ENCODE measurements around the gene FBN1. TPM values are rescaled to one million over a fixed set of nuclear protein-coding genes. Genes with fewer than 3 reads are reported as not detected.
A peak's percentile ranks its signal among the peaks of the same experiment; 100 is the strongest.

FBN1 gene
- total and polyA plus RNA-seq, 2 donors (not counting 3 experiments of a cell fraction or from before 2014, with no cell fraction given): 107 to 111 TPM

DNA sequence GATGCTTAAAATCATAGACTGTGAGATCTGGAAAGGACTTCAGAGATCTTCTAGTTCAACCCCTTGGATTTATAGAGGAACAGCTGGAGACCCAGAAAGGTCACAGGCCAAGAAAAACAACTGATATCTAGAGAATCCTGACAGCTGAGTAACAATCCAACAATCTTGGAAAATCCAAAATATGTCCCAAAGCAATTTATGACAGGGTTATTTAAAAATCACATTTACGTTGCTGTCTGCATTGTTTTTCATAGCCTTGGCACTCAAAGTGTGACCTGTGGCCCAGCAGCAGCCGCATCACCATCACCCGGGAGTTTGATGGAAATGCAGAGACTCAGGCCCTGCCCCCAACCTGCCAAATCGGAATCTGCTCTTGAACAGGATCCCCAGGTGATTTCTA, 78.8 kb downstream of the FBN1 start:
- H3K79me2 ChIP-seq (ENCODE audit: control insufficient read depth, insufficient read depth, low read length): no peaks in the 10 kb centered on the region
- peak; percentile 76 for DNase-seq (ENCODE audit: low read depth, low spot score)
- H3K9ac ChIP-seq (replicated peaks; ENCODE audit: extremely low read depth, insufficient read depth, low read length): peak overlapping the region; percentile 68
- no peak overlapping the region for H2AFZ ChIP-seq (ENCODE audit: low read depth, low read length)
- H3K27ac ChIP-seq (ENCODE audit: insufficient read depth, low read depth, low read length): peak overlapping the region; percentile 84
- peak overlapping the region; percentile 84 for H3K4me2 ChIP-seq (ENCODE audit: insufficient read depth, low read length)
- CTCF ChIA-PET: interaction anchor here (1.0 to 2.6 kb wide), 4 partner anchors 13 to 208 kb away, joined by 3 to 10 read pairs (median 6); no protein-coding TSS in a partner anchor
- POLR2A ChIA-PET: no interaction called here
- no peak overlapping the region for H3K4me3 ChIP-seq (replicated peaks in 1 of 3; ENCODE audit: insufficient read depth in 1 of 3, low read depth in 1 of 3, low read length in 3 of 3)
- no peaks in the 10 kb centered on the region for H3K36me3 ChIP-seq (ENCODE audit: control insufficient read depth in 2 of 2, extremely low read depth in 1 of 2, insufficient read depth in 2 of 2, low read length in 2 of 2)
- no peaks in the 10 kb centered on the region for H3K27me3 ChIP-seq (ENCODE audit: control insufficient read depth in 2 of 2, insufficient read depth in 2 of 2, low read length in 2 of 2)
- FAIRE-seq: peak; percentile 54
- TF ChIP-seq GATA2 (IDR thresholded peaks at IDR 0.05; ENCODE audit: insufficient read depth, insufficient read length, low read depth, low read length): peak; percentile 57
- peak; percentile 32 for TF ChIP-seq JUN (IDR thresholded peaks at IDR 0.05; ENCODE audit: borderline replicate concordance, insufficient read depth, insufficient read length, low read depth)
- peak; percentile 32 for TF ChIP-seq POLR2AphosphoS5 (IDR thresholded peaks at IDR 0.05; ENCODE audit: insufficient read depth, low read depth, low read length)
- no peak for TF ChIP-seq MYC (IDR thresholded peaks at IDR 0.05; ENCODE audit: low read depth, low read length)
- no peaks in the 10 kb centered on the region for H4K20me1 ChIP-seq (replicated peaks; ENCODE audit: control insufficient read depth, extremely low read depth, insufficient read depth, low read length)
- dilution Hi-C loops (cut with MboI; ENCODE audit: extremely low pct_ligation_motif_present, low sequenced_read_pairs) (no loop called here), intact Hi-C loops (cut with micrococcal nuclease) (loop anchor here (1.0 to 5.0 kb wide), 5 partner anchors 29 to 571 kb away; no protein-coding TSS in a partner anchor)
- no TSS peak for BruUV-seq (replicated peaks)
- no peaks in the 10 kb centered on the region for H3K9me3 ChIP-seq (replicated peaks; ENCODE audit: control insufficient read depth, insufficient read depth, low read length)
- no peaks in the 10 kb centered on the region for H3K9me1 ChIP-seq (replicated peaks; ENCODE audit: control insufficient read depth, extremely low read depth, insufficient read depth, low read length)
- peaks cover 30% of the 10 kb centered on the region for H3K4me1 ChIP-seq (ENCODE audit: control insufficient read depth, extremely low read depth, insufficient read depth, low read length)

DNA sequence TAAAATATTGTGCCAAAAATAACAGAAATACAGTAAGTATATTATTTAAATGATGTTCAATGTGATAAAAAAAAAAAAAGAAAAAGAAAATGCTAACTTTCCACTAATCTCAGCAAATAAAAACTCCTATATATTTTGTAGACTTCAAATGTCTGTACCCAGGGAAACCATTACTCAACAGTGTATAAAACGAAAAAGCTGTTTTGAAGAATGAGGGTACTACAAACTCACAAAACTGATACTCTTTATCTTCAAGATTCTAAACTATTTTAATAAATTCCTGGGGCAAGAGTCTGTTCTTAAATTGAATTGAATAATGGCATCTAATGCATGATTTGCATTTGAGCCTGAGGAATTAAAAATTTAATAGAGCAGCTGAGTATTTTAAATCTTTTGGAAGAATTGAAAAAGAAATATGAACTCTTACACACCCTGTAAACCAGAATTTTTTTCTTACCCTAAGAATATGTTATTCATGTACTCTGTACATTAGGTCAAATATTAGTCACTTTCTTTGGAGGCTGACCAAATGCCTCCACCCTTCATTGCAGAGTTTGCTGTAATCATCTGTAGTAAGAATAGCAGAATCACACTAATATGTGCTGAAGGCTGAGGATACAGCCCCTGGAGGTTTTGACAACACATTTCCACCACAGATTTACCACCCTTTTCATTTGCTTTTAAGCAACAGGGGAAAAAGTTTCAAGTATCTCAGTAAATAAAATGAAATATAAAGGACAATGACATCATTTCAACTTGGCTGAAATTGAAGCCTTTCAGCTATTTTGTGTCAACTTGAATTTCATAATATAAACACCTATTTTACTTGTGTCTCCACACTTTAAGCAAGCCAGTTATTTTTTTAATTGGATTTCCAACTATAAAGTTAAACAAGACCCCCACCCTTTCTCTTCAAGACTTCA, 79.7 kb downstream of the FBN1 start:
- H3K9me3 ChIP-seq (replicated peaks; ENCODE audit: control insufficient read depth, insufficient read depth, low read length): no peaks in the 10 kb centered on the region
- TF ChIP-seq GATA2 (IDR thresholded peaks at IDR 0.05; ENCODE audit: insufficient read depth, insufficient read length, low read depth, low read length) (no peak), JUN (IDR thresholded peaks at IDR 0.05; ENCODE audit: borderline replicate concordance, insufficient read depth, insufficient read length, low read depth) (peak; percentile 74), POLR2AphosphoS5 (IDR thresholded peaks at IDR 0.05; ENCODE audit: insufficient read depth, low read depth, low read length) (peak; percentile 44), FOS (IDR thresholded peaks at IDR 0.05; ENCODE audit: borderline replicate concordance, insufficient read depth, low read length) (peak; percentile 63)
- CTCF ChIA-PET: interaction anchor here (1.0 to 2.6 kb wide), 4 partner anchors 12 to 207 kb away, joined by 3 to 10 read pairs (median 6); no protein-coding TSS in a partner anchor
- H2AFZ ChIP-seq (ENCODE audit: low read depth, low read length): no peak overlapping the region
- H3K79me2 ChIP-seq (ENCODE audit: control insufficient read depth, insufficient read depth, low read length): no peaks in the 10 kb centered on the region
- peaks cover 33% of the 10 kb centered on the region for H3K4me1 ChIP-seq (ENCODE audit: control insufficient read depth, extremely low read depth, insufficient read depth, low read length)
- peak overlapping the region; percentile 84 for H3K4me2 ChIP-seq (ENCODE audit: insufficient read depth, low read length)
- H3K9me1 ChIP-seq (replicated peaks; ENCODE audit: control insufficient read depth, extremely low read depth, insufficient read depth, low read length): no peaks in the 10 kb centered on the region
- no peaks in the 10 kb centered on the region for H3K36me3 ChIP-seq (ENCODE audit: control insufficient read depth in 2 of 2, extremely low read depth in 1 of 2, insufficient read depth in 2 of 2, low read length in 2 of 2)
- H3K9ac ChIP-seq (replicated peaks; ENCODE audit: extremely low read depth, insufficient read depth, low read length): peak overlapping the region; percentile 68
- intact Hi-C loops (cut with micrococcal nuclease) (loop anchor here (1.0 to 5.0 kb wide), 5 partner anchors 29 to 571 kb away; no protein-coding TSS in a partner anchor), dilution Hi-C loops (cut with MboI; ENCODE audit: extremely low pct_ligation_motif_present, low sequenced_read_pairs) (no loop called here)
- DNase-seq (ENCODE audit: low read depth, low spot score): peak; percentile 98
- H3K4me3 ChIP-seq (replicated peaks in 1 of 3; ENCODE audit: insufficient read depth in 1 of 3, low read depth in 1 of 3, low read length in 3 of 3): peak overlapping the region in 1 of 3 experiments; percentile 28
- POLR2A ChIA-PET: interaction anchor here (1.2 to 1.4 kb wide), 2 partner anchors 29 to 80 kb away, joined by 3 to 5 read pairs; partner anchors contain the start of gene FBN1
- FAIRE-seq: peak; percentile 71
- no peaks in the 10 kb centered on the region for H3K27me3 ChIP-seq (ENCODE audit: control insufficient read depth in 2 of 2, insufficient read depth in 2 of 2, low read length in 2 of 2)
- peak overlapping the region; percentile 84 for H3K27ac ChIP-seq (ENCODE audit: insufficient read depth, low read depth, low read length)
- H4K20me1 ChIP-seq (replicated peaks; ENCODE audit: control insufficient read depth, extremely low read depth, insufficient read depth, low read length): no peaks in the 10 kb centered on the region
- BruUV-seq (replicated peaks): no TSS peak

Data from endothelial cell of umbilical vein (primary cell).